Omental fat pad (tissue), 4 donors: ENCODE results near the gene STK16. TPM values are rescaled to one million over a fixed set of nuclear protein-coding genes. Genes with fewer than 3 reads are reported as not detected.
A peak's percentile ranks its signal among the peaks of the same experiment; 100 is the strongest.
"Not testable (repeated sequence)": the region's sequence is repeated elsewhere in the genome, so short reads cannot be mapped to it uniquely, and the experiment has no call there.

Experiments
- ATAC-seq: fragments of 150-250 bp; one replicate; pipeline ENCODE4 v1.9.1; 2016; ENCODE audit warnings: mild to moderate bottlenecking, moderate library complexity; ENCODE audit not compliant: low FRiP score
- DNase-seq: peaks from one replicate; pipeline ENCODE4 v3.0.0-alpha.2; 2019; ENCODE audit warnings: low spot score
- total RNA-seq, 4 donors: library from RNA; depleted of rRNA; stranded (reverse); fragments of >200 nt; gene quantifications; one replicate each; pipeline ENCODE4 v1.1.0, GENCODE V29; 2016
- TF ChIP-seq, protein P1 (sequence below), 3 donors: fragments of 450-650 bp; IDR thresholded peaks; one replicate each; pipeline ENCODE4 v1.5.1; 2016 to 2017; ENCODE audit warnings: antibody characterized with exemption in 3 of 3, mild to moderate bottlenecking in 3 of 3, moderate library complexity in 2 of 3

Gene STK16, protein sequence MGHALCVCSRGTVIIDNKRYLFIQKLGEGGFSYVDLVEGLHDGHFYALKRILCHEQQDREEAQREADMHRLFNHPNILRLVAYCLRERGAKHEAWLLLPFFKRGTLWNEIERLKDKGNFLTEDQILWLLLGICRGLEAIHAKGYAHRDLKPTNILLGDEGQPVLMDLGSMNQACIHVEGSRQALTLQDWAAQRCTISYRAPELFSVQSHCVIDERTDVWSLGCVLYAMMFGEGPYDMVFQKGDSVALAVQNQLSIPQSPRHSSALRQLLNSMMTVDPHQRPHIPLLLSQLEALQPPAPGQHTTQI
- total RNA-seq = 10 to 100 TPM in 3 of 4 donors, 1 to 10 TPM in 1; 9.8 to 18.9 (median 12.5) TPM

DNA sequence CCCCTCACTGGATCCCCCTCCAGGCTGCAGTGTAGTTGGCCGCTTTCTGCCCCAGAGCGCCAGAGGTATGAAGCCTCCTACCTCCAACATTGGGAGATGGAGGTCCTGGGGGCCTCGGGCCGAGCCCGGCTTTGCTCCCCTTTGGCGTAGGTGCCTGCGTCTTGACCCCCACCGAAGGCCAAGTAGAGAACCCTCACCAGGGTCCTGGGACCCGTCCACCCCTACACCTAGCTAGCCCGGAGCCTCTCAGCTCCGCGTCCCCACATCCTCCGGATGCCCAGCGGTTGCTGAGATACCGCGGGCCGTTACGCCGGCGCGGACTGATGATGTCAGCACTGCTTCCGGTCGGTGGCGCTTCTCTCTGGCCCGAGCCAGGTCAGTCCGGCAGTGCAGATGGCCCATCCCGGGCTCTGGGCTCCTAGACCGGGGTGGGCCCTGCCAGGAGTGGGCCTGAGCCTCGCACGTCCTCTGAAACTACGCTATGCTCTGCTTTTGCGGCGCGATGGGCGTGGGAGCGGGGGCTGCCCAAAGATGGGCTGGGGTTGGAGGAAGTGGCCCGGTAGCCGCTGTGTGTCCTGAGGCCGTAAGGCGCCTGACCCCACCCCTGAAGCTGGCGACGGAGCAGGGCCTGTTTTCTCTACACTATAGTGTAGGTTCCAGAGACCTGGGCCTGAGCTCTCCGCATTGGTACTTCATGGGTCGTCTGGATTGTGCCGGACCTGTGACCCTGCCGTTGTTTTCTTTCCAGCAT lies at the start of gene STK16, which contains the start of gene GLB1L:
Gene STK16 (plus strand): TSS at position 332 of the 751 bp plus-strand sequence. CDS start 521 bp downstream, outside the sequence.
Gene GLB1L (minus strand): TSS at position 297 of the 751 bp plus-strand sequence. CDS start 1,871 bp downstream, outside the sequence.
- peak; percentile 92 for ATAC-seq
- TF ChIP-seq, protein P1, sequence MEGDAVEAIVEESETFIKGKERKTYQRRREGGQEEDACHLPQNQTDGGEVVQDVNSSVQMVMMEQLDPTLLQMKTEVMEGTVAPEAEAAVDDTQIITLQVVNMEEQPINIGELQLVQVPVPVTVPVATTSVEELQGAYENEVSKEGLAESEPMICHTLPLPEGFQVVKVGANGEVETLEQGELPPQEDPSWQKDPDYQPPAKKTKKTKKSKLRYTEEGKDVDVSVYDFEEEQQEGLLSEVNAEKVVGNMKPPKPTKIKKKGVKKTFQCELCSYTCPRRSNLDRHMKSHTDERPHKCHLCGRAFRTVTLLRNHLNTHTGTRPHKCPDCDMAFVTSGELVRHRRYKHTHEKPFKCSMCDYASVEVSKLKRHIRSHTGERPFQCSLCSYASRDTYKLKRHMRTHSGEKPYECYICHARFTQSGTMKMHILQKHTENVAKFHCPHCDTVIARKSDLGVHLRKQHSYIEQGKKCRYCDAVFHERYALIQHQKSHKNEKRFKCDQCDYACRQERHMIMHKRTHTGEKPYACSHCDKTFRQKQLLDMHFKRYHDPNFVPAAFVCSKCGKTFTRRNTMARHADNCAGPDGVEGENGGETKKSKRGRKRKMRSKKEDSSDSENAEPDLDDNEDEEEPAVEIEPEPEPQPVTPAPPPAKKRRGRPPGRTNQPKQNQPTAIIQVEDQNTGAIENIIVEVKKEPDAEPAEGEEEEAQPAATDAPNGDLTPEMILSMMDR (IDR thresholded peaks at IDR 0.05) = no peak
- DNase-seq = peak; percentile 84

DNA sequence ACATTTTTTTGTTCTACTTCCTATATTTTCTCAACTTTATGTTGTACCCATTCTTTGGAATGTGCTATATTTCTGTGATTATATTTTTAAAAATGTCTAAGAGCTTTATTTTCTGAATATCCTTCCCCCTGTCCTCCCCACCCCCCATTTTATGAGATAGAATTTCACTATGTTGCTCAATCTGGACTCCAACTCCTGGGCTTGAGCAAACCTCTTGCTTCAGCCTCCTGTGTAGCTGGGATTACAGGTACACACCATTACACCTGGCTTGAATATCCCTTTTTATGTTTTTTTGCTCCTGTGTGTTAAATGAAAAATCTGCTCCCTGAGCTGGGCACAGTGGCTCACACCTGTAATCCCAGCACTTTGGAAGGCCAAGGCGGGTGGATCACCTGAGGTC lies 47.9 kb upstream of the STK16 start:
- DNase-seq = no peak
- TF ChIP-seq, protein P1 (IDR thresholded peaks at IDR 0.05) = no peak
- ATAC-seq = no peak

DNA sequence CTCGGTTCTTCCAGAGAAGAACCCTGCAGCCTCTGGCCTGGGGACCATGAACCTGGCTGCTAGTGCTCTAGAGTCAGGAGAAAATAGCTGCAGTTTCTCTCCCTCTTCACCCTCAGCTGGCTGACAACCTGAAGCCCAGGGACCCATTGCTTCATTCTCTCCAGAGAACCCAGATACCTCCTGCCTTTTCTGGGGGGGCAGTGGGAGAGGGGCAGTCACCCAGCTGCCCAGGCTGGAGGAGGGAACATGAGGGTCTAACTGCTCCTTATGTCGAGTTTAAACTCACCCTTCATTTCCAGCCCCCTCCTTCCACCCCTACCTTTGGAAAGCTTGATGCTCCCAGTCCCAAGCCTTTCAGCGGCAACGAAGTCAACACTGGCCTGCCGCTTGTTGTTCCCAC lies 46.3 kb upstream of the STK16 start:
- DNase-seq (no peak), ATAC-seq (no peak)
- TF ChIP-seq, protein P1 (IDR thresholded peaks at IDR 0.05) = no peak

DNA sequence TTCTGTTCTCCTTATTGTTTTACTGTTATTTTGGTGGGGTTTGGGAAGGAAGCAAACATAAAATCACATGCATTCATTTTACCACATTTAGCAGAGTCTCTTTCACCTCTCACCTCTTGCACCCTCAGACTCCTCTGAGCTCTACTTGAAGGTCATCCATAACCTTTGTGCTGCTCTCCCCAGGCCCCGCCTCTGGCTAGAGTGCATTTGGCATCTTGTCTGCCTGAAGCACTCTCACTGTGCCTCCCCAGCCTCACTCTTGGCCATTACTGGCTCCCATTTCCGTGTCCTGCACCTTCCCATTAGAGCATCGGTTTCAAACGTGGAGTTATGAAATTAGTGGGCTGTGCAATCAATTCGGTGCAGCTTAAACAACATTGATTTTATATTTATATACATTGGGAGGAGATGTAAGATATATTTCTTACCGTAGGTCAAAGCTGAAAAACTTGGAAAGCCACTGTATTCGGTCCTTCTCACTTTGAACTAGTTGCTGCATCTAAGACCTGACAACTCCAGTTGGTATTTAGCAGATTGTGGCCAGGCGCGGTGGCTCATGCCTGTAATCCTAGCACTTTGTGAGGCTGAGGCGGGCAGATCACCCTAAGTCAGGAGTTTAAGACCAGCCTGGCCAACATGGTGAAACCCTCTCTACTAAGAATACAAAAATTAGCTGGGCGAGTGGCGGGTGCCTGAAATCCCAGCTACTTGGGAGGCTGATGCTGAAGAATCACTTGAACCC lies 45.6 kb upstream of the STK16 start:
- TF ChIP-seq, protein P1 (IDR thresholded peaks at IDR 0.05) = no peak
- DNase-seq = no peak
- ATAC-seq = no peak

DNA sequence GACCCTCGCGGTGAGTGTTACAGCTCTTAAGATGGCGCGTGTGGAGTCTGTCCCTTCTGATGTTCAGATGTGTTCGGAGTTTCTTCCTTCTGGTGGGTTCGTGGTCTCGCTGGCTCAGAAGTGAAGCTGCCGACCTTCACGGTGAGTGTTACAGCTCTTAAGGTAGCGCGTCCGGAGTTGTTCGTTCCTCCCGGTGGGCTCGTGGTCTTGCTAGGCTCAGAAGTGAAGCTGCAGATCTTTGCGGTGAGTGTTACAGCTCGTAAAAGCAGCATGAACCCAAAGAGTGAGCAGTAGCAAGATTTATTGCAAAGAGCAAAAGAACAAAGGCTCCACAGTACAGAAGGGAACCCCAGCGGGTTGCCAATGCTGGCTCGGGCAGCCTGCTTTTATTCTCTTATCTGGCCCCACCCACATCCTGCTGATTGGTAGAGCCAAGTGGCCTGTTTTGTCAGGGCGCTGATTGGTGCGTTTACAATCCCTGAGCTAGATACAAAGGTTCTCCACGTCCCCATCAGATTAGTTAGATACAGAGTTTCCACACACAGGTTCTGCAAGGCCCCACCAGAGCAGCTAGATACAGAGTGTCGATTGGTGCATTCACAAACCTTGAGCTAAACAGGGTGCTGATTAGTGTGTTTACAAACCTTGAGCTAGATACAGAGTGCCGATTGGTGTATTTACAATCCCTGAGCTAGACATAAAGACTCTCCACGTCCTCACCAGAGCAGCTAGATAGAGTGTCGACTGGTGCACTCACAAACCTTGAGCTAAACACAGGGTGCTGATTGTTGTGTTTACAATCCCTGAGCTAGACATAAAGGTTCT lies 44.6 kb upstream of the STK16 start:
- ATAC-seq, DNase-seq: not testable (repeated sequence)

DNA sequence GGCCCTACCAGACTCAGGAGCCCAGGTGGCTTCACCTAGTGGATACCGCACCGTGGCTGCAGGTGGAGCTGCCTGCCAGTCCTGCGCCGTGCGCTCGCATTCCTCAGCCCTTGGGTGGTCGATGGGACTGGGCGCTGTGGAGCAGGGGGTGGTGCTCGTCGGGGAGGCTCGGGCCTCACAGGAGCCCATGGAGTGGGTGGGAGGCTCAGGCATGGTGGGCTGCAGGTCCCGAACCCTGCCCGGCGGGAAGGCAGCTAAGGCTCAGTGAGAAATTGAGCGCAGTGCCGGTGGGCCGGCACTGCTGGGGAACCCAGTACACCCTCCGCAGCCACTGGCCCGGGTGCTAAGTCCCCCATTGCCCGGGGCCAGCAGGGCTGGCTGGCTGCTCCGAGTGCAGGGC lies 43.9 kb upstream of the STK16 start:
- DNase-seq, ATAC-seq: not testable (repeated sequence)

DNA sequence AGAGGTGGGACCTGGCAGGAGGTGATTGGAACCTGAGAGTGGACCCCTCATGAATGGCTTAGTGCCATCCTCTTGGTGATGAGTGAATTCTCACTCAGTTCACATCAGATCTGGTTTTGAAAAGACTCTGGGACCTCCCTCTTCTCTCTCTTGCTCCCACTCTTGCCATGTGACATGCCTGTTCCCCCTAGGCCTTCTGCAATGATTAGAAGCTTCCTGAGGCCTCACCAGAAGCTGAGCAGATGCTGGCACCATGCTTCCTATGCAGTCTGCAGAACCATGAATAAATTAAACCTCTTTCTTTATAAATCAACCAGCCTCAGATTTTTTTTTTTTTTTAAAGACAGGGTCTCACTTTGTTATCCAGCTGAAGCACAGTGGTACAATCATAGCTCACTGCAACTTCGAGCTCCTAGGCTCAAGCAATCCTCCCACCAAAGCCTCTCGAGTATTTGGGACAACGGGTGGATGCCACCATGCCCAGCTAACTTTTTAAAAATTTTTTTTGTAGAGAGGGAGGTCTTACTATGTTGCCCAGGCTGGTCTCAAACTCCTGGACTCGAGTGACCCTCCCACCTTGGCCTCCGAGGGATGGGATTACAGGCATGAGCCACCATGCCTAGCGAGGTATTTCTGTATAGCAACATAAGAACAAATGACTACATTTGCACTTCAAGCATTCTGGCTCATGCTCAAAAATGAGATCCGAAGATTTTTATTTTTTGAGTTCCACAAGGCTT lies 40.7 kb upstream of the STK16 start:
- DNase-seq = no peak
- TF ChIP-seq, protein P1 (IDR thresholded peaks at IDR 0.05) = no peak
- ATAC-seq = no peak
